Common myeloid progenitor, CD34-positive (primary cell): ENCODE results near the gene MAGIX.

ENCODE experiments used
- CTCF ChIA-PET: fragments of 350-600 bp; sonication (Branson Sonifier 250); formaldehyde crosslinking; loops from one replicate; lab custom pipeline; 2021; ENCODE audit warnings: antibody characterized with exemption; lab: Charles Lee
- POLR2A ChIA-PET: fragments of 350-600 bp; sonication (Branson Sonifier 250); formaldehyde crosslinking; loops from one replicate; lab custom pipeline; 2021; ENCODE audit warnings: antibody characterized with exemption; lab: Charles Lee
- DNase-seq, 3 donors: peaks; one replicate each; pipeline versions ENCODE4 v3.0.0 to v3.0.0-alpha.2; 2013
- H3K27ac ChIP-seq, 2 experiments: 1 replicate in 1 of 2; 2 replicates in 1 of 2; pipeline ENCODE4 v1.7.0; 2013; ENCODE audit warnings: inconsistent platforms in 2 of 2, low read length in 2 of 2, mild to moderate bottlenecking in 2 of 2, low read depth in 1 of 2, moderate library complexity in 1 of 2; ENCODE audit not compliant: severe bottlenecking in 2 of 2, insufficient read depth in 1 of 2, poor library complexity in 1 of 2
- H3K27me3 ChIP-seq, 5 experiments: replicated peaks in 2 of 5; 1 replicate in 3 of 5; 2 replicates in 2 of 5; pipeline versions ENCODE4 v1.6.1 to v1.7.0; 2013; ENCODE audit warnings: low read length in 4 of 5, mild to moderate bottlenecking in 2 of 5, moderate library complexity in 2 of 5, inconsistent platforms in 1 of 5; ENCODE audit not compliant: insufficient read depth in 5 of 5, control insufficient read depth in 4 of 5
- H3K36me3 ChIP-seq, 4 experiments: 1 replicate in 2 of 4; 2 replicates in 2 of 4; pipeline versions ENCODE4 v1.6.1 to v1.7.0; 2013; ENCODE audit warnings: low read length in 3 of 4, control low read depth in 1 of 4, mild to moderate bottlenecking in 1 of 4; ENCODE audit not compliant: control insufficient read depth in 4 of 4, insufficient read depth in 4 of 4
- H3K4me1 ChIP-seq, 4 experiments: 1 replicate in 3 of 4; 2 replicates in 1 of 4; pipeline versions ENCODE4 v1.6.1 to v1.7.1; 2013; ENCODE audit warnings: low read length in 3 of 4, mild to moderate bottlenecking in 3 of 4, control low read depth in 1 of 4, inconsistent platforms in 1 of 4, moderate library complexity in 1 of 4; ENCODE audit not compliant: control insufficient read depth in 4 of 4, insufficient read depth in 4 of 4; ENCODE audit errors: control extremely low read depth in 1 of 4
- H3K4me3 ChIP-seq, 7 experiments: 1 replicate in 4 of 7; 2 replicates in 3 of 7; pipeline versions ENCODE4 v1.5.1 to v1.7.0; 2013; ENCODE audit warnings: mild to moderate bottlenecking in 7 of 7, low read length in 6 of 7, moderate library complexity in 6 of 7, inconsistent platforms in 2 of 7, low read depth in 2 of 7, control low read depth in 1 of 7; ENCODE audit not compliant: insufficient read depth in 4 of 7, control insufficient read depth in 1 of 7; ENCODE audit errors: extremely low read depth in 1 of 7
- H3K9me3 ChIP-seq, 5 experiments: 1 replicate in 4 of 5; 2 replicates in 1 of 5; pipeline versions ENCODE4 v1.6.1 to v1.7.1; 2013; ENCODE audit warnings: low read length in 4 of 5, mild to moderate bottlenecking in 2 of 5, inconsistent platforms in 1 of 5, low read depth in 1 of 5, moderate library complexity in 1 of 5; ENCODE audit not compliant: control insufficient read depth in 4 of 5, insufficient read depth in 2 of 5; ENCODE audit errors: control extremely low read depth in 1 of 5
- WGBS: methylation state at CpG from one replicate; pipeline ENCODE4 v1.1.5; 2013; ENCODE audit not compliant: insufficient coverage; 5-methylcytosine and 5-hydroxymethylcytosine counted together

MAGIX gene

GRCh38 chrX:49203536-49203935 is 41.0 kb downstream of the MAGIX start:
- Histone ChIP-seq H3K4me1 (peaks cover 0 to 11% (median 8%) of the 10 kb centered on the region in 4 experiments), H3K36me3 (no peaks in the 10 kb centered on the region), H3K4me3 (no peak overlapping the region), H3K9me3 (no peaks in the 10 kb centered on the region), H3K27me3 (peaks cover 0 to 13% (median 0%) of the 10 kb centered on the region in 5 experiments), H3K27ac (no peak overlapping the region)
- ChIA-PET POLR2A (no interaction called here), CTCF (no interaction called here)
- DNase-seq, result no peak
- WGBS, result 66% methylated on average over 3 of the region's 3 CpGs

GRCh38 chrX:49204017-49204416 is 41.5 kb downstream of the MAGIX start:
- DNase-seq, result no peak
- H3K27ac ChIP-seq, result no peak overlapping the region
- no peaks in the 10 kb centered on the region for H3K36me3 ChIP-seq
- H3K27me3 ChIP-seq, result peaks cover 0 to 8% (median 0%) of the 10 kb centered on the region in 5 experiments
- H3K4me1 ChIP-seq, result peaks cover 0 to 11% (median 8%) of the 10 kb centered on the region in 4 experiments
- H3K9me3 ChIP-seq, result no peaks in the 10 kb centered on the region
- WGBS, result 84% methylated on average over 6 of the region's 6 CpGs
- ChIA-PET CTCF (no interaction called here), POLR2A (no interaction called here)
- no peak overlapping the region for H3K4me3 ChIP-seq

GRCh38 chrX:49204709-49205108 is 42.2 kb downstream of the MAGIX start:
- ChIA-PET POLR2A (no interaction called here), CTCF (no interaction called here)
- 76% methylated on average over 2 of the region's 4 CpGs for WGBS
- H3K9me3 ChIP-seq, result no peaks in the 10 kb centered on the region
- no peaks in the 10 kb centered on the region for H3K36me3 ChIP-seq
- no peak overlapping the region for H3K4me3 ChIP-seq
- DNase-seq, result no peak
- H3K27ac ChIP-seq, result no peak overlapping the region
- H3K4me1 ChIP-seq, result peaks cover 0 to 8% (median 4%) of the 10 kb centered on the region in 4 experiments
- H3K27me3 ChIP-seq, result peaks cover 0 to 4% (median 0%) of the 10 kb centered on the region in 5 experiments

GRCh38 chrX:49205443-49205842 is 42.9 kb downstream of the MAGIX start:
- peaks cover 0 to 6% (median 2%) of the 10 kb centered on the region in 4 experiments for H3K4me1 ChIP-seq
- ChIA-PET POLR2A (no interaction called here), CTCF (no interaction called here)
- H3K27ac ChIP-seq, result no peak overlapping the region
- WGBS, result 93% methylated on average over 9 of the region's 13 CpGs
- H3K36me3 ChIP-seq, result no peaks in the 10 kb centered on the region
- H3K27me3 ChIP-seq, result peaks cover 0 to 4% (median 0%) of the 10 kb centered on the region in 5 experiments
- DNase-seq, result no peak
- H3K4me3 ChIP-seq, result no peak overlapping the region
- H3K9me3 ChIP-seq, result no peaks in the 10 kb centered on the region

- Histone ChIP-seq H3K36me3 (no peaks in the 10 kb centered on the region), H3K4me3 (no peak overlapping the region), H3K9me3 (no peaks in the 10 kb centered on the region), H3K4me1 (peaks cover 0 to 3% (median 1%) of the 10 kb centered on the region in 4 experiments), H3K27ac (no peak overlapping the region), H3K27me3 (peaks cover 0 to 4% (median 0%) of the 10 kb centered on the region in 5 experiments)
- no peak for DNase-seq
- 81% methylated on average over 7 of the region's 8 CpGs for WGBS
- CTCF ChIA-PET, result no interaction called here
- POLR2A ChIA-PET, result no interaction called here
These were observed 44.0 kb downstream of the MAGIX start for GRCh38 chrX:49206543-49206942.

GRCh38 chrX:49208399-49208798 is 45.8 kb downstream of the MAGIX start:
- ChIA-PET POLR2A (no interaction called here), CTCF (interaction anchor here (2.2 kb wide), 1 partner anchor 16 kb away, joined by 6 read pairs; no protein-coding TSS in a partner anchor)
- WGBS, result 84% methylated on average over 5 of the region's 5 CpGs
- Histone ChIP-seq H3K4me3 (no peak overlapping the region), H3K9me3 (no peaks in the 10 kb centered on the region), H3K27ac (no peak overlapping the region), H3K4me1 (peaks cover 0 to 3% (median 1%) of the 10 kb centered on the region in 4 experiments), H3K36me3 (no peaks in the 10 kb centered on the region), H3K27me3 (peaks cover 0 to 4% (median 0%) of the 10 kb centered on the region in 5 experiments)
- DNase-seq, result no peak

GRCh38 chrX:49209434-49210251 is 47.1 kb downstream of the MAGIX start:
- H3K4me1 ChIP-seq, result peaks cover 0 to 3% (median 1%) of the 10 kb centered on the region in 4 experiments
- CTCF ChIA-PET, result interaction anchor here (1.4 to 2.2 kb wide), 2 partner anchors 17 to 20 kb away, joined by 3 to 6 read pairs; no protein-coding TSS in a partner anchor
- H3K4me3 ChIP-seq, result peak overlapping the region in 3 of 7 experiments; percentile 32 to 62 (median 42)
- WGBS, result 61% methylated on average over 23 of the region's 28 CpGs
- POLR2A ChIA-PET, result no interaction called here
- H3K36me3 ChIP-seq, result no peaks in the 10 kb centered on the region
- DNase-seq, result peak; percentile 43 to 77 (median 73)
- peaks cover 0 to 4% (median 0%) of the 10 kb centered on the region in 5 experiments for H3K27me3 ChIP-seq
- H3K27ac ChIP-seq, result no peak overlapping the region
- no peaks in the 10 kb centered on the region for H3K9me3 ChIP-seq
